K562 (cell line): ENCODE results near the gene MYL12B. TPM values are rescaled to one million over a fixed set of nuclear protein-coding genes. Genes with fewer than 3 reads are reported as not detected.
A peak's percentile ranks its signal among the peaks of the same experiment; 100 is the strongest.

Source experiments
- ATF1 ChIP-seq, 2 experiments: fragments of 450-650 bp in 1 of 2; IDR thresholded peaks; 2 replicates each; pipeline ENCODE4 v1.6.1; 2016; ENCODE audit warnings: missing compliant biosample characterization in 1 of 2, missing genetic modification characterization in 1 of 2
- E2F6 ChIP-seq, 2 experiments: IDR thresholded peaks; 2 replicates each; pipeline ENCODE4 v1.6.1; 2011; ENCODE audit warnings: borderline replicate concordance in 1 of 2, control low read depth in 1 of 2, low read depth in 1 of 2, low read length in 1 of 2, mild to moderate bottlenecking in 1 of 2, mixed read lengths in 1 of 2, moderate library complexity in 1 of 2; ENCODE audit not compliant: insufficient read depth in 1 of 2, insufficient read length in 1 of 2, poor library complexity in 1 of 2, severe bottlenecking in 1 of 2; ENCODE audit errors: extremely low read depth in 1 of 2
- HCFC1 ChIP-seq: IDR thresholded peaks from 2 replicates; pipeline ENCODE4 v1.6.1; 2012; ENCODE audit warnings: low read depth, low read length, improper control_type of control experiment
- JUNB ChIP-seq: fragments of 450-650 bp; formaldehyde crosslinking; conservative IDR thresholded peaks from 2 replicates; pipeline ENCODE4 v1.4.0; 2020; ENCODE audit warnings: mild to moderate bottlenecking
- MIER1 ChIP-seq: fragments of 450-650 bp; IDR thresholded peaks from 2 replicates; pipeline ENCODE4 v1.6.1; 2016; ENCODE audit warnings: antibody characterized with exemption, mild to moderate bottlenecking, low read depth
- NR2C2 ChIP-seq, 2 experiments: fragments of 200-800 bp in 1 of 2; sonication (Bioruptor generic) in 1 of 2; sonication (generic) in 1 of 2; formaldehyde crosslinking in 1 of 2; IDR thresholded peaks; 2 replicates each; pipeline versions ENCODE4 v1.6.1 to v1.8.0; 2016 to 2022; ENCODE audit warnings: mild to moderate bottlenecking in 1 of 2, missing compliant biosample characterization in 1 of 2, missing genetic modification characterization in 1 of 2, missing genetic modification reagents in 1 of 2
- PHTF2 ChIP-seq: fragments of 250-450 bp; sonication (Bioruptor Pico); IDR thresholded peaks from 2 replicates; pipeline ENCODE4 v1.5.0; 2021; ENCODE audit warnings: mild to moderate bottlenecking
- SAFB2 ChIP-seq: fragments of 200-400 bp; formaldehyde crosslinking; IDR thresholded peaks from 2 replicates; pipeline ENCODE4 v1.6.1; 2018; ENCODE audit warnings: borderline replicate concordance, low read length, low read depth, moderate library complexity; ENCODE audit not compliant: severe bottlenecking
- SIN3B ChIP-seq: fragments of 450-650 bp; IDR thresholded peaks from 2 replicates; pipeline ENCODE4 v1.6.1; 2017; ENCODE audit warnings: low read depth, mild to moderate bottlenecking, moderate library complexity
- SIX5 ChIP-seq, 2 experiments: IDR thresholded peaks; 2 replicates each; pipeline ENCODE4 v1.6.1; 2011; ENCODE audit warnings: low read length in 2 of 2, borderline replicate concordance in 1 of 2, low read depth in 1 of 2, mild to moderate bottlenecking in 1 of 2, moderate library complexity in 1 of 2; ENCODE audit not compliant: insufficient read depth in 1 of 2
- SMAD4 ChIP-seq: fragments of 250-450 bp; sonication (Bioruptor Pico); conservative IDR thresholded peaks from 2 replicates; pipeline ENCODE4 v1.8.0; 2021; ENCODE audit warnings: inconsistent platforms, mild to moderate bottlenecking, moderate library complexity
- SMARCA4 ChIP-seq: fragments of 450-650 bp; IDR thresholded peaks from 2 replicates; pipeline ENCODE4 v1.6.1; 2016
- SMARCB1 ChIP-seq: IDR thresholded peaks from 2 replicates; pipeline ENCODE4 v1.6.1; 2011; ENCODE audit warnings: improper control_type of control experiment, low read depth; ENCODE audit not compliant: insufficient read length
- TCFL5 ChIP-seq: fragments of 250-450 bp; sonication (Bioruptor Pico); conservative IDR thresholded peaks from 2 replicates; pipeline ENCODE4 v1.6.1; 2021; ENCODE audit warnings: mild to moderate bottlenecking, moderate library complexity, matching md5 sums
- TRIM28 ChIP-seq: fragments of 450-650 bp; IDR thresholded peaks from 2 replicates; pipeline ENCODE4 v1.6.1; 2017
- ZFX ChIP-seq: sonication (generic); formaldehyde crosslinking; IDR thresholded peaks from 2 replicates; pipeline ENCODE4 v1.8.0; 2022; ENCODE audit warnings: mild to moderate bottlenecking, missing genetic modification reagents, moderate library complexity
- ZKSCAN8 ChIP-seq: fragments of 200-800 bp; sonication (Bioruptor generic); IDR thresholded peaks from 2 replicates; pipeline ENCODE4 v1.6.1; 2016; ENCODE audit warnings: missing genetic modification characterization, missing compliant biosample characterization
- ZNF174 ChIP-seq: fragments of 250-450 bp; sonication (Bioruptor Pico); IDR thresholded peaks from 2 replicates; pipeline ENCODE4 v1.4.0; 2020; ENCODE audit warnings: mild to moderate bottlenecking
- ZNF77 ChIP-seq: fragments of 250-450 bp; sonication (Bioruptor Pico); IDR thresholded peaks from 2 replicates; pipeline ENCODE4 v1.5.0; 2020
- polyA plus RNA-seq, 8 experiments: library from polyadenylated mRNA; depleted of rRNA in 4 of 8; stranded (reverse) in 5 of 8; unstranded in 3 of 8; fragments of >200 nt; fragmentation: Nextera tagmentation in 2 of 8; fragmentation: Illumina TruSeq in 1 of 8; extraction: Ambion mirVana in 2 of 8; extraction: Trizol in 1 of 8; gene quantifications; 2 replicates each; pipeline versions ENCODE4 v1.2.1 to v1.2.3, GENCODE V29; 2011 to 2014; ENCODE audit warnings: inconsistent platforms in 1 of 8, missing spikeins in 1 of 8
- total RNA-seq, 7 experiments: library from RNA; depleted of rRNA in 6 of 7; stranded (reverse); fragments of >200 nt in 6 of 7; fragmentation: Illumina TruSeq in 2 of 7; extraction: Trizol in 2 of 7; gene quantifications; 2 replicates each; pipeline versions ENCODE4 v1.2.1 to v1.2.3, GENCODE V29; 2011 to 2021; ENCODE audit warnings: low replicate concordance in 1 of 7
- TF ChIP-seq, protein P1 (sequence below): fragments of 450-650 bp; formaldehyde crosslinking; IDR thresholded peaks from 2 replicates; pipeline ENCODE4 v1.4.0; 2020; ENCODE audit warnings: mild to moderate bottlenecking, moderate library complexity
- TF ChIP-seq, protein P2 (sequence below), 2 experiments: fragments of 450-650 bp; IDR thresholded peaks; 2 replicates each; pipeline ENCODE4 v1.6.1; 2016
- TF ChIP-seq, protein P3 (sequence below): fragments of 450-650 bp; formaldehyde crosslinking; IDR thresholded peaks from 2 replicates; pipeline ENCODE4 v1.4.0; 2020; ENCODE audit warnings: mild to moderate bottlenecking
- TF ChIP-seq, protein P4 (sequence below): fragments of 250-450 bp; sonication (Bioruptor Pico); IDR thresholded peaks from 2 replicates; pipeline ENCODE4 v1.5.1; 2021; ENCODE audit warnings: mild to moderate bottlenecking

MYL12B gene
- total and polyA plus RNA-seq, 9 of the 15 experiments (the other 6 are each of a cell fraction or from before 2014, with no cell fraction given) = 220 to 995 (median 463) TPM

DNA sequence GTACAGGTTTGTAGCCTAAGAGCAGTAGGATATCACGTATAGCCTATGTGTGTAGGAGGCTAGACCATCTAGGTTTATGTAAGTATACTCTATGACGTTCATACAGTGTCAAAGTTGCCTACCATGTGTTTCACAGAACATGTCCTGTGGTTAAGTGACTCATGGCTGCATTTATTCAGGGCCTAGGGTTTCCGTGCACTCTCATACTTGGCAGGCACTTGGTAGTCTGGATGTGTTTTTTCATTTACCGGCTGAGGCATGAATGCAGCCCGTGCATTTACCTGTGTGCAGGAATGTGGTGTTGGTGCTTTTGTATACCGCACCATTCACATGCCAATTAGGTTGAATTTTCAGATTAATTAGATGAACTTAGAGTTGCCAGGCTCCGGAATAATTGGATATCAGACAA lies 43.4 kb downstream of the MYL12B start (continued):
- 0 out of 2 replicates have a peak, but pooled peaks have one; percentile 23 for TF ChIP-seq SMARCA4
- TF ChIP-seq SMARCB1 = no peak
- peak in 1 of 2 experiments; percentile 35 for TF ChIP-seq E2F6 (IDR thresholded peaks at IDR 0.05; ENCODE audit: borderline replicate concordance in 1 of 2, extremely low read depth in 1 of 2, insufficient read depth in 1 of 2, insufficient read length in 1 of 2, low read depth in 1 of 2, low read length in 1 of 2, poor library complexity in 1 of 2, severe bottlenecking in 1 of 2)
- TF ChIP-seq, protein P1, sequence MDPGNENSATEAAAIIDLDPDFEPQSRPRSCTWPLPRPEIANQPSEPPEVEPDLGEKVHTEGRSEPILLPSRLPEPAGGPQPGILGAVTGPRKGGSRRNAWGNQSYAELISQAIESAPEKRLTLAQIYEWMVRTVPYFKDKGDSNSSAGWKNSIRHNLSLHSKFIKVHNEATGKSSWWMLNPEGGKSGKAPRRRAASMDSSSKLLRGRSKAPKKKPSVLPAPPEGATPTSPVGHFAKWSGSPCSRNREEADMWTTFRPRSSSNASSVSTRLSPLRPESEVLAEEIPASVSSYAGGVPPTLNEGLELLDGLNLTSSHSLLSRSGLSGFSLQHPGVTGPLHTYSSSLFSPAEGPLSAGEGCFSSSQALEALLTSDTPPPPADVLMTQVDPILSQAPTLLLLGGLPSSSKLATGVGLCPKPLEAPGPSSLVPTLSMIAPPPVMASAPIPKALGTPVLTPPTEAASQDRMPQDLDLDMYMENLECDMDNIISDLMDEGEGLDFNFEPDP (CRISPR knock-in tag) = no peak
- TF ChIP-seq TRIM28 = no peak
- TF ChIP-seq ZNF77 (CRISPR knock-in tag) = no peak
- TF ChIP-seq MIER1 = no peak
- no peak for TF ChIP-seq ATF1 (CRISPR knock-in tag; IDR thresholded peaks at IDR 0.05)
- peak; percentile 30; the same call in 1 of the 2 replicates for TF ChIP-seq ATF1 (tag; IDR thresholded peaks at IDR 0.05)
- TF ChIP-seq, protein P2, sequence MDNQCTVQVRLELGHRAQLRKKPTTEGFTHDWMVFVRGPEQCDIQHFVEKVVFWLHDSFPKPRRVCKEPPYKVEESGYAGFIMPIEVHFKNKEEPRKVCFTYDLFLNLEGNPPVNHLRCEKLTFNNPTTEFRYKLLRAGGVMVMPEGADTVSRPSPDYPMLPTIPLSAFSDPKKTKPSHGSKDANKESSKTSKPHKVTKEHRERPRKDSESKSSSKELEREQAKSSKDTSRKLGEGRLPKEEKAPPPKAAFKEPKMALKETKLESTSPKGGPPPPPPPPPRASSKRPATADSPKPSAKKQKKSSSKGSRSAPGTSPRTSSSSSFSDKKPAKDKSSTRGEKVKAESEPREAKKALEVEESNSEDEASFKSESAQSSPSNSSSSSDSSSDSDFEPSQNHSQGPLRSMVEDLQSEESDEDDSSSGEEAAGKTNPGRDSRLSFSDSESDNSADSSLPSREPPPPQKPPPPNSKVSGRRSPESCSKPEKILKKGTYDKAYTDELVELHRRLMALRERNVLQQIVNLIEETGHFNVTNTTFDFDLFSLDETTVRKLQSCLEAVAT (IDR thresholded peaks at IDR 0.05) = peak in 1 of 2 experiments; percentile 45; a peak in 1 of 4 replicates
- TF ChIP-seq SIN3B = no peak
- no peak for TF ChIP-seq HCFC1
- no peak for TF ChIP-seq SIX5 (IDR thresholded peaks at IDR 0.05; ENCODE audit: borderline replicate concordance in 1 of 2, insufficient read depth in 1 of 2, low read depth in 1 of 2, low read length in 2 of 2)
- TF ChIP-seq SAFB2 = no peak
- no peak for TF ChIP-seq ZNF174 (CRISPR knock-in tag)
- no peak for TF ChIP-seq JUNB (CRISPR knock-in tag)
- TF ChIP-seq PHTF2 = no peak
- peak; percentile 55 for TF ChIP-seq ZFX (CRISPR knock-in tag)
- TF ChIP-seq, protein P3, sequence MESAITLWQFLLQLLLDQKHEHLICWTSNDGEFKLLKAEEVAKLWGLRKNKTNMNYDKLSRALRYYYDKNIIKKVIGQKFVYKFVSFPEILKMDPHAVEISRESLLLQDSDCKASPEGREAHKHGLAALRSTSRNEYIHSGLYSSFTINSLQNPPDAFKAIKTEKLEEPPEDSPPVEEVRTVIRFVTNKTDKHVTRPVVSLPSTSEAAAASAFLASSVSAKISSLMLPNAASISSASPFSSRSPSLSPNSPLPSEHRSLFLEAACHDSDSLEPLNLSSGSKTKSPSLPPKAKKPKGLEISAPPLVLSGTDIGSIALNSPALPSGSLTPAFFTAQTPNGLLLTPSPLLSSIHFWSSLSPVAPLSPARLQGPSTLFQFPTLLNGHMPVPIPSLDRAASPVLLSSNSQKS (CRISPR knock-in tag) = no peak
- TF ChIP-seq NR2C2 (CRISPR knock-in tag; IDR thresholded peaks at IDR 0.05) = no peak
- TF ChIP-seq NR2C2 (tag; IDR thresholded peaks at IDR 0.05) = peak; percentile 59; the same call in 1 of the 2 replicates
- TF ChIP-seq, protein P4, sequence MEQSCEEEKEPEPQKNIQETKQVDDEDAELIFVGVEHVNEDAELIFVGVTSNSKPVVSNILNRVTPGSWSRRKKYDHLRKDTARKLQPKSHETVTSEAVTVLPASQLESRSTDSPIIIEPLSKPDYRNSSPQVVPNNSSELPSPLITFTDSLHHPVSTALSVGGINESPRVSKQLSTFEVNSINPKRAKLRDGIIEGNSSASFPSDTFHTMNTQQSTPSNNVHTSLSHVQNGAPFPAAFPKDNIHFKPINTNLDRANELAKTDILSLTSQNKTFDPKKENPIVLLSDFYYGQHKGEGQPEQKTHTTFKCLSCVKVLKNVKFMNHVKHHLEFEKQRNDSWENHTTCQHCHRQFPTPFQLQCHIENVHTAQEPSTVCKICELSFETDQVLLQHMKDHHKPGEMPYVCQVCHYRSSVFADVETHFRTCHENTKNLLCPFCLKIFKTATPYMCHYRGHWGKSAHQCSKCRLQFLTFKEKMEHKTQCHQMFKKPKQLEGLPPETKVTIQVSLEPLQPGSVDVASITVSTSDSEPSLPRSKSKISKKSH (CRISPR knock-in tag) = no peak
- TF ChIP-seq TCFL5 (CRISPR knock-in tag) = no peak
- TF ChIP-seq ZKSCAN8 = peak; percentile 83; the same call in 1 of the 2 replicates
- TF ChIP-seq SMAD4 = no peak
